Effector memory CD4-positive, alpha-beta T cell (primary cell): ENCODE data around the gene TRAPPC3L.

Experiments
- DNase-seq, 3 donors: peaks; one replicate each; pipeline ENCODE4 v3.0.0-alpha.2; 2020
- H3K27ac ChIP-seq: 2 replicates; pipeline ENCODE4 v1.7.0; 2013; ENCODE audit warnings: mild to moderate bottlenecking, low read length, moderate library complexity; ENCODE audit not compliant: insufficient read depth, poor library complexity, severe bottlenecking
- H3K27me3 ChIP-seq: replicated peaks from 2 replicates; pipeline ENCODE4 v1.7.0; 2013; ENCODE audit warnings: mild to moderate bottlenecking, low read length; ENCODE audit not compliant: insufficient read depth, control insufficient read depth, poor library complexity, severe bottlenecking
- H3K36me3 ChIP-seq: 2 replicates; pipeline ENCODE4 v1.7.0; 2013; ENCODE audit warnings: mild to moderate bottlenecking, low read length, moderate library complexity; ENCODE audit not compliant: control insufficient read depth, insufficient read depth
- H3K4me1 ChIP-seq: 2 replicates; pipeline ENCODE4 v1.7.0; 2013; ENCODE audit warnings: low read length, mild to moderate bottlenecking; ENCODE audit not compliant: control insufficient read depth, insufficient read depth, poor library complexity, severe bottlenecking
- H3K4me3 ChIP-seq: 2 replicates; pipeline ENCODE4 v1.7.0; 2013; ENCODE audit warnings: low read length, low read depth, mild to moderate bottlenecking; ENCODE audit not compliant: insufficient read depth, poor library complexity, severe bottlenecking
- H3K9me3 ChIP-seq: 2 replicates; pipeline ENCODE4 v1.7.0; 2013; ENCODE audit warnings: mild to moderate bottlenecking, low read length, moderate library complexity; ENCODE audit not compliant: control insufficient read depth

Gene TRAPPC3L

GRCh38 chr6:116535109-116535508 is 10.4 kb downstream of the TRAPPC3L start:
- H3K36me3 ChIP-seq = no peaks in the 10 kb centered on the region

GRCh38 chr6:116533233-116533957 is 12.1 kb downstream of the TRAPPC3L start:
- H3K9me3 ChIP-seq = no peaks in the 10 kb centered on the region
- no peak for DNase-seq
- H3K36me3 ChIP-seq = no peaks in the 10 kb centered on the region
- H3K27ac ChIP-seq = no peak overlapping the region
- H3K4me3 ChIP-seq = no peak overlapping the region
- H3K27me3 ChIP-seq = peaks cover 6% of the 10 kb centered on the region
- H3K4me1 ChIP-seq = no peaks in the 10 kb centered on the region

More at GRCh38 chr6:116535109-116535508, 10.4 kb downstream of the TRAPPC3L start:
- Histone ChIP-seq H3K27me3 (peaks cover 3% of the 10 kb centered on the region), H3K9me3 (no peaks in the 10 kb centered on the region), H3K27ac (no peak overlapping the region), H3K4me1 (no peaks in the 10 kb centered on the region), H3K4me3 (no peak overlapping the region)
- DNase-seq = no peak

GRCh38 chr6:116531675-116532570 is 13.6 kb downstream of the TRAPPC3L start:
- Histone ChIP-seq H3K4me3 (no peak overlapping the region), H3K27ac (no peak overlapping the region), H3K36me3 (no peaks in the 10 kb centered on the region), H3K9me3 (no peaks in the 10 kb centered on the region), H3K4me1 (no peaks in the 10 kb centered on the region), H3K27me3 (peaks cover 6% of the 10 kb centered on the region)
- DNase-seq = peak; percentile 11 to 44 (median 28)

- Histone ChIP-seq H3K9me3 (no peaks in the 10 kb centered on the region), H3K27ac (no peak overlapping the region), H3K4me3 (no peak overlapping the region), H3K4me1 (no peaks in the 10 kb centered on the region), H3K27me3 (peaks cover 6% of the 10 kb centered on the region), H3K36me3 (no peaks in the 10 kb centered on the region)
- no peak for DNase-seq
These were observed 15.0 kb downstream of the TRAPPC3L start for GRCh38 chr6:116530436-116530835.

- H3K4me1 ChIP-seq = no peaks in the 10 kb centered on the region
- H3K4me3 ChIP-seq = no peak overlapping the region
- no peak for DNase-seq
- peaks cover 6% of the 10 kb centered on the region for H3K27me3 ChIP-seq
- H3K36me3 ChIP-seq = no peaks in the 10 kb centered on the region
- H3K27ac ChIP-seq = no peak overlapping the region
- H3K9me3 ChIP-seq = no peaks in the 10 kb centered on the region
These were observed 15.8 kb downstream of the TRAPPC3L start for GRCh38 chr6:116529466-116530290.

- no peaks in the 10 kb centered on the region for H3K36me3 ChIP-seq
- no peaks in the 10 kb centered on the region for H3K9me3 ChIP-seq
- no peaks in the 10 kb centered on the region for H3K4me1 ChIP-seq
- peaks cover 6% of the 10 kb centered on the region for H3K27me3 ChIP-seq
- DNase-seq = no peak
- H3K4me3 ChIP-seq = no peak overlapping the region
- H3K27ac ChIP-seq = no peak overlapping the region
These were observed 16.7 kb downstream of the TRAPPC3L start for GRCh38 chr6:116528780-116529179.

- Histone ChIP-seq H3K27ac (no peak overlapping the region), H3K9me3 (no peaks in the 10 kb centered on the region), H3K27me3 (peaks cover 6% of the 10 kb centered on the region), H3K4me3 (no peak overlapping the region), H3K4me1 (no peaks in the 10 kb centered on the region), H3K36me3 (no peaks in the 10 kb centered on the region)
- DNase-seq = no peak
These were observed 17.4 kb downstream of the TRAPPC3L start for GRCh38 chr6:116528133-116528532.

GRCh38 chr6:116524236-116524635 is 21.2 kb downstream of the TRAPPC3L start:
- Histone ChIP-seq H3K4me3 (no peak overlapping the region), H3K36me3 (no peaks in the 10 kb centered on the region), H3K4me1 (no peaks in the 10 kb centered on the region), H3K9me3 (no peaks in the 10 kb centered on the region), H3K27me3 (peaks cover under 1% of the 10 kb centered on the region), H3K27ac (no peak overlapping the region)
- DNase-seq = no peak

- H3K4me3 ChIP-seq = no peak overlapping the region
- no peaks in the 10 kb centered on the region for H3K9me3 ChIP-seq
- H3K27ac ChIP-seq = no peak overlapping the region
- H3K4me1 ChIP-seq = no peaks in the 10 kb centered on the region
- DNase-seq = no peak
- no peaks in the 10 kb centered on the region for H3K36me3 ChIP-seq
- H3K27me3 ChIP-seq = no peaks in the 10 kb centered on the region
These were observed 22.6 kb downstream of the TRAPPC3L start for GRCh38 chr6:116522896-116523295.
